Endothelial cell of umbilical vein (primary cell): ENCODE data around the gene NOTCH2. TPM values are rescaled to one million over a fixed set of nuclear protein-coding genes. Genes with fewer than 3 reads are reported as not detected.

Experiments used
- BruUV-seq: library from RNA; stranded (reverse); fragments of 400-500 nt; replicated peaks from 2 replicates; lab custom pipeline; 2021; lab: Mats Ljungman, UMichigan
- CTCF ChIA-PET: fragments of 300-600, 350-600 bp; sonication (Branson Sonifier 250); formaldehyde crosslinking; loops from one replicate; lab custom pipeline; 2021; ENCODE audit warnings: antibody characterized with exemption, inconsistent platforms; lab: Charles Lee
- POLR2A ChIA-PET: fragments of 300-600, 350-600 bp; sonication (Branson Sonifier 250); formaldehyde crosslinking; loops from one replicate; lab custom pipeline; 2021; ENCODE audit warnings: antibody characterized with exemption, inconsistent platforms; lab: Charles Lee
- DNase-seq: peaks from one replicate; pipeline ENCODE4 v3.0.0-alpha.2; 2011; ENCODE audit warnings: low read depth, low spot score
- FAIRE-seq: peaks from 2 replicates; lab custom pipeline; 2011; peaks lifted over from hg19 to GRCh38; lab: Jason Lieb, UNC
- H2AFZ ChIP-seq: 2 replicates; pipeline ENCODE4 v1.6.0; 2012; ENCODE audit warnings: low read depth, low read length, control low read depth, inconsistent platforms
- H3K27ac ChIP-seq: 2 replicates; pipeline ENCODE4 v1.5.1; 2011; ENCODE audit warnings: low read depth, mild to moderate bottlenecking, control low read depth, low read length, moderate library complexity; ENCODE audit not compliant: insufficient read depth
- H3K27me3 ChIP-seq, 2 experiments: 2 replicates each; pipeline versions ENCODE4 v1.6.0 to v1.6.1; 2011; ENCODE audit warnings: low read length in 2 of 2, mixed read lengths in 1 of 2; ENCODE audit not compliant: control insufficient read depth in 2 of 2, insufficient read depth in 2 of 2
- H3K36me3 ChIP-seq, 2 experiments: 2 replicates in 1 of 2; 3 replicates in 1 of 2; pipeline ENCODE4 v1.5.1; 2011; ENCODE audit warnings: low read length in 2 of 2, mild to moderate bottlenecking in 1 of 2, moderate library complexity in 1 of 2; ENCODE audit not compliant: control insufficient read depth in 2 of 2, insufficient read depth in 2 of 2; ENCODE audit errors: extremely low read depth in 1 of 2
- H3K4me1 ChIP-seq: 3 replicates; pipeline ENCODE4 v1.5.1; 2011; ENCODE audit warnings: mild to moderate bottlenecking, low read length; ENCODE audit not compliant: control insufficient read depth, insufficient read depth; ENCODE audit errors: extremely low read depth
- H3K4me2 ChIP-seq: 2 replicates; pipeline ENCODE4 v1.6.1; 2011; ENCODE audit warnings: low read length, control low read depth, mixed read lengths; ENCODE audit not compliant: insufficient read depth
- H3K4me3 ChIP-seq, 3 experiments: fragments of 200-600 bp in 1 of 3; sonication (generic), shearing (Covaris generic) in 1 of 3; replicated peaks in 1 of 3; 2 replicates each; pipeline ENCODE4 v1.5.1; 2011 to 2016; ENCODE audit warnings: control low read depth in 3 of 3, low read length in 3 of 3, mild to moderate bottlenecking in 2 of 3, inconsistent platforms in 1 of 3, low read depth in 1 of 3, moderate library complexity in 1 of 3; ENCODE audit not compliant: insufficient read depth in 1 of 3
- H3K79me2 ChIP-seq: 2 replicates; pipeline ENCODE4 v1.6.0; 2012; ENCODE audit warnings: low read length, inconsistent platforms; ENCODE audit not compliant: control insufficient read depth, insufficient read depth
- H3K9ac ChIP-seq: replicated peaks from 2 replicates; pipeline ENCODE3; 2011; ENCODE audit warnings: low read length, control low read depth; ENCODE audit not compliant: insufficient read depth; ENCODE audit errors: extremely low read depth
- H3K9me1 ChIP-seq: replicated peaks from 3 replicates; pipeline ENCODE4 v1.6.0; 2011; ENCODE audit warnings: mild to moderate bottlenecking, low read length; ENCODE audit not compliant: control insufficient read depth, insufficient read depth; ENCODE audit errors: extremely low read depth
- H3K9me3 ChIP-seq: replicated peaks from 2 replicates; pipeline ENCODE4 v1.5.1; 2012; ENCODE audit warnings: low read length, inconsistent platforms; ENCODE audit not compliant: control insufficient read depth, insufficient read depth
- H4K20me1 ChIP-seq: replicated peaks from 2 replicates; pipeline ENCODE3; 2011; ENCODE audit warnings: mild to moderate bottlenecking, low read length; ENCODE audit not compliant: control insufficient read depth, insufficient read depth; ENCODE audit errors: extremely low read depth
- CTCF ChIP-seq, 2 donors: IDR thresholded peaks; 1 replicate in 1 of 2; 2 replicates in 1 of 2; pipeline ENCODE4 v1.5.1; 2011; ENCODE audit warnings: low read length in 2 of 2, mild to moderate bottlenecking in 2 of 2, moderate library complexity in 2 of 2, control low read depth in 1 of 2, inconsistent platforms in 1 of 2, low read depth in 1 of 2; ENCODE audit not compliant: insufficient read depth in 1 of 2; ENCODE audit errors: extremely low read depth in 1 of 2
- EZH2 ChIP-seq: IDR thresholded peaks from 2 replicates; pipeline ENCODE4 v1.6.1; 2012; ENCODE audit warnings: borderline replicate concordance, low read depth, mild to moderate bottlenecking, moderate library complexity, low read length, inconsistent platforms; ENCODE audit not compliant: severe bottlenecking
- FOS ChIP-seq: IDR thresholded peaks from 2 replicates; pipeline ENCODE4 v1.6.1; 2011; ENCODE audit warnings: mild to moderate bottlenecking, low read length, moderate library complexity, borderline replicate concordance; ENCODE audit not compliant: insufficient read depth
- GATA2 ChIP-seq: IDR thresholded peaks from 2 replicates; pipeline ENCODE4 v1.7.0; 2011; ENCODE audit warnings: low read depth, mild to moderate bottlenecking, moderate library complexity, mixed read lengths, low read length; ENCODE audit not compliant: insufficient read length, insufficient read depth
- JUN ChIP-seq: IDR thresholded peaks from 2 replicates; pipeline ENCODE4 v1.6.1; 2011; ENCODE audit warnings: borderline replicate concordance, low read depth; ENCODE audit not compliant: insufficient read length, insufficient read depth
- MAX ChIP-seq: IDR thresholded peaks from 2 replicates; pipeline ENCODE4 v1.6.1; 2011; ENCODE audit not compliant: insufficient read depth, insufficient read length
- MYC ChIP-seq: IDR thresholded peaks from one replicate; pipeline ENCODE4 v1.6.1; 2011; ENCODE audit warnings: mild to moderate bottlenecking, low read depth, low read length
- POLR2A ChIP-seq: IDR thresholded peaks from 2 replicates; pipeline ENCODE4 v1.6.1; 2012; ENCODE audit warnings: low read depth, mild to moderate bottlenecking, control low read depth, low read length
- POLR2AphosphoS5 ChIP-seq: IDR thresholded peaks from 2 replicates; pipeline ENCODE4 v1.6.1; 2012; ENCODE audit warnings: low read depth, mild to moderate bottlenecking, control low read depth, low read length, moderate library complexity; ENCODE audit not compliant: insufficient read depth
- dilution Hi-C: fragments of 300-500 bp; cut with MboI; formaldehyde crosslinking; loops from one replicate; pipeline ENCODE4 v1.15.0; 2019; ENCODE audit warnings: low sequenced_read_pairs; ENCODE audit not compliant: extremely low pct_ligation_motif_present
- intact Hi-C: fragments of 100-400 bp; cut with micrococcal nuclease; formaldehyde crosslinking; loops from one replicate; pipeline ENCODE4 v1.10.0; 2022
- polyA plus RNA-seq, 4 experiments: library from polyadenylated mRNA; depleted of rRNA in 3 of 4; stranded (reverse) in 3 of 4; unstranded in 1 of 4; fragments of >200 nt; gene quantifications; 2 replicates each; pipeline versions ENCODE4 v1.2.1 to v1.2.3, GENCODE V29; 2011 to 2012; ENCODE audit warnings: missing spikeins in 1 of 4
- total RNA-seq: library from RNA; stranded (reverse); gene quantifications from 2 replicates; pipeline ENCODE4 v1.2.3, GENCODE V29; 2021

The NOTCH2 gene
- total and polyA plus RNA-seq, 2 donors (not counting 3 experiments of a cell fraction or from before 2014, with no cell fraction given): 14.3 to 49.1 TPM

- H3K27ac ChIP-seq: no peak overlapping the region
- H3K4me2 ChIP-seq: no peak overlapping the region
- no peaks in the 10 kb centered on the region for H3K79me2 ChIP-seq
- CTCF ChIA-PET: interaction anchor here (1.9 kb wide), 1 partner anchor 15 kb away, joined by 5 read pairs; no protein-coding TSS in a partner anchor
- H4K20me1 ChIP-seq: no peaks in the 10 kb centered on the region
- DNase-seq: no peak
- no peak overlapping the region for H3K9ac ChIP-seq
- no peaks in the 10 kb centered on the region for H3K9me1 ChIP-seq
- H3K36me3 ChIP-seq: no peaks in the 10 kb centered on the region
- BruUV-seq: no TSS peak
- no peaks in the 10 kb centered on the region for H3K9me3 ChIP-seq
- FAIRE-seq: no peak
- intact Hi-C loops (loop anchor here (5.0 kb wide), 1 partner anchor 52 kb away; no protein-coding TSS in a partner anchor), dilution Hi-C loops (no loop called here)
- H3K4me1 ChIP-seq: no peaks in the 10 kb centered on the region
- peaks cover 12 to 23% of the 10 kb centered on the region in 2 experiments for H3K27me3 ChIP-seq
- TF ChIP-seq GATA2 (no peak), POLR2A (no peak), FOS (no peak), MYC (no peak), JUN (no peak), EZH2 (no peak), POLR2AphosphoS5 (no peak), CTCF (IDR thresholded peaks at IDR 0.05; ENCODE audit: extremely low read depth in 1 of 2, insufficient read depth in 1 of 2, low read depth in 1 of 2, low read length in 2 of 2) (no peak), MAX (no peak)
- POLR2A ChIA-PET: no interaction called here
- H3K4me3 ChIP-seq: no peak overlapping the region
- H2AFZ ChIP-seq: no peak overlapping the region
Observed at GRCh38 chr1:119898981-119899720, 170.3 kb downstream of the NOTCH2 start.
